GM23338 (cell line): ENCODE measurements around the gene ZNF248. TPM values are rescaled to one million over a fixed set of nuclear protein-coding genes. Genes with fewer than 3 reads are reported as not detected.

Source experiments
- ATAC-seq: fragments of 200-7000 bp; cut with Tn5 transposase; 3 replicates; pipeline ENCODE4 v1.9.1; 2020
- DNase-seq: peaks from one replicate; pipeline ENCODE4 v3.0.0-alpha.2; 2015; ENCODE audit warnings: low spot score
- H2AFZ ChIP-seq: fragments of 200-600 bp; sonication (generic); 2 replicates; pipeline ENCODE4 v1.8.0; 2016; ENCODE audit warnings: antibody characterized with exemption, mild to moderate bottlenecking, moderate library complexity
- H3F3A ChIP-seq: fragments of 200-600 bp; sonication (generic); replicated peaks from 2 replicates; pipeline ENCODE4 v1.8.0; 2017; ENCODE audit warnings: antibody characterized with exemption, mixed run types, low read depth
- H3K27ac ChIP-seq: fragments of 200-600 bp; sonication (generic); 2 replicates; pipeline ENCODE4 v1.6.1; 2016; ENCODE audit warnings: low read depth
- H3K27me3 ChIP-seq: fragments of 200-600 bp; sonication (generic); 2 replicates; pipeline ENCODE4 v1.8.0; 2016; ENCODE audit warnings: mild to moderate bottlenecking, mixed run types, moderate library complexity; ENCODE audit not compliant: insufficient read depth
- H3K36me3 ChIP-seq: fragments of 200-600 bp; sonication (generic); 2 replicates; pipeline ENCODE4 v1.8.0; 2016; ENCODE audit warnings: mild to moderate bottlenecking; ENCODE audit not compliant: insufficient read depth
- H3K4me1 ChIP-seq: fragments of 200-600 bp; sonication (generic); 2 replicates; pipeline ENCODE4 v1.8.0; 2016; ENCODE audit warnings: mild to moderate bottlenecking, moderate library complexity; ENCODE audit not compliant: insufficient read depth
- H3K4me2 ChIP-seq: fragments of 200-600 bp; sonication (generic); 2 replicates; pipeline ENCODE4 v1.7.1; 2017; ENCODE audit warnings: mixed run types
- H3K4me3 ChIP-seq: fragments of 200-600 bp; sonication (generic); 2 replicates; pipeline ENCODE4 v1.6.1; 2016; ENCODE audit warnings: mixed run types
- H3K79me2 ChIP-seq: fragments of 200-600 bp; sonication (generic); replicated peaks from 2 replicates; pipeline ENCODE4 v1.8.0; 2017; ENCODE audit warnings: mild to moderate bottlenecking; ENCODE audit not compliant: insufficient read depth
- H3K9me2 ChIP-seq: fragments of 200-600 bp; sonication (generic); 2 replicates; pipeline ENCODE4 v1.8.0; 2017; ENCODE audit not compliant: insufficient read depth
- H4K20me1 ChIP-seq: fragments of 200-600 bp; sonication (generic); replicated peaks from 2 replicates; pipeline ENCODE4 v1.8.0; 2017; ENCODE audit warnings: mild to moderate bottlenecking; ENCODE audit not compliant: insufficient read depth
- H3K27ac Mint-ChIP-seq: 2 replicates; pipeline ENCODE4 v1.8.0; 2020; ENCODE audit warnings: inconsistent platforms, mild to moderate bottlenecking, moderate library complexity, mixed read lengths
- H3K27me3 Mint-ChIP-seq: 3 replicates; pipeline ENCODE4 v1.8.0; 2022; ENCODE audit warnings: low read depth, mild to moderate bottlenecking, moderate library complexity, mixed read lengths, inconsistent platforms; ENCODE audit not compliant: insufficient read depth, poor library complexity
- H3K36me3 Mint-ChIP-seq: 3 replicates; pipeline ENCODE4 v1.8.0; 2021; ENCODE audit warnings: low read depth, mild to moderate bottlenecking, inconsistent platforms, moderate library complexity, mixed read lengths
- H3K4me1 Mint-ChIP-seq: 3 replicates; pipeline ENCODE4 v1.8.0; 2020; ENCODE audit warnings: mild to moderate bottlenecking, inconsistent platforms, mixed read lengths
- H3K4me3 Mint-ChIP-seq: 3 replicates; pipeline ENCODE4 v1.8.0; 2021; ENCODE audit warnings: moderate library complexity, mild to moderate bottlenecking, inconsistent platforms, mixed read lengths
- H3K9me3 Mint-ChIP-seq: 3 replicates; pipeline ENCODE4 v1.8.0; 2020; ENCODE audit warnings: moderate library complexity, mild to moderate bottlenecking, inconsistent platforms, mixed read lengths
- CREB1 ChIP-seq: fragments of 250-450 bp; sonication (Bioruptor Pico); IDR thresholded peaks from 2 replicates; pipeline ENCODE4 v1.5.0; 2020; ENCODE audit warnings: low read depth, mild to moderate bottlenecking, moderate library complexity
- EZH2 ChIP-seq: fragments of 200-600 bp; sonication (generic); IDR thresholded peaks from one replicate; pipeline ENCODE4 v1.8.0; 2017; ENCODE audit warnings: antibody characterized with exemption, mild to moderate bottlenecking, low read depth; ENCODE audit not compliant: unreplicated experiment
- EZH2phosphoT487 ChIP-seq: fragments of 200-600 bp; sonication (generic); IDR thresholded peaks from one replicate; pipeline ENCODE4 v1.8.1; 2018; ENCODE audit warnings: antibody characterized with exemption; ENCODE audit not compliant: unreplicated experiment
- JUNB ChIP-seq: IDR thresholded peaks from one replicate; pipeline ENCODE4 v1.6.1; 2016; ENCODE audit warnings: antibody characterized with exemption; ENCODE audit not compliant: unreplicated experiment
- NANOG ChIP-seq: IDR thresholded peaks from 2 replicates; pipeline ENCODE4 v1.6.1; 2016; ENCODE audit warnings: antibody characterized with exemption, borderline replicate concordance
- POLR2AphosphoS5 ChIP-seq: IDR thresholded peaks from 2 replicates; pipeline ENCODE4 v1.6.1; 2016; ENCODE audit warnings: antibody characterized with exemption, low read depth
- STAT1 ChIP-seq: IDR thresholded peaks from one replicate; pipeline ENCODE4 v1.6.1; 2016; ENCODE audit warnings: antibody characterized with exemption; ENCODE audit not compliant: unreplicated experiment
- ZNF114 ChIP-seq: fragments of 250-450 bp; sonication (Bioruptor Pico); IDR thresholded peaks from 2 replicates; pipeline ENCODE4 v1.5.0; 2020; ENCODE audit warnings: mild to moderate bottlenecking, moderate library complexity
- ZNF331 ChIP-seq: fragments of 250-450 bp; sonication (Bioruptor Pico); IDR thresholded peaks from 2 replicates; pipeline ENCODE4 v1.5.0; 2020; ENCODE audit warnings: low read depth, mild to moderate bottlenecking, moderate library complexity
- polyA plus RNA-seq: library from polyadenylated mRNA; unstranded; fragments of >200 nt; fragmentation: Nextera tagmentation; extraction: Ambion mirVana; gene quantifications from 2 replicates; pipeline ENCODE4 v1.2.1, GENCODE V29; 2016
- total RNA-seq: library from RNA; depleted of rRNA; stranded (reverse); fragments of >200 nt; shearing (Covaris generic); gene quantifications from 2 replicates; pipeline ENCODE4 v1.2.3, GENCODE V29; 2014
- TF ChIP-seq, protein P1 (sequence below), 2 experiments: fragments of 200-600 bp in 1 of 2; sonication (generic) in 1 of 2; conservative IDR thresholded peaks; 2 replicates each; pipeline versions ENCODE4 v1.5.1 to v1.6.1; 2016 to 2017; ENCODE audit warnings: antibody characterized with exemption in 2 of 2, low read depth in 2 of 2, mild to moderate bottlenecking in 2 of 2, moderate library complexity in 1 of 2
- TF ChIP-seq, protein P2 (sequence below): IDR thresholded peaks from one replicate; pipeline ENCODE4 v1.6.1; 2018; ENCODE audit warnings: antibody characterized with exemption; ENCODE audit not compliant: unreplicated experiment
- TF ChIP-seq, protein P3 (sequence below): IDR thresholded peaks from 2 replicates; pipeline ENCODE4 v1.6.1; 2016; ENCODE audit warnings: antibody characterized with exemption

ZNF248 gene
- total and polyA plus RNA-seq, 2 experiments from 2014 or later, result 2.7 to 5.3 TPM

DNA sequence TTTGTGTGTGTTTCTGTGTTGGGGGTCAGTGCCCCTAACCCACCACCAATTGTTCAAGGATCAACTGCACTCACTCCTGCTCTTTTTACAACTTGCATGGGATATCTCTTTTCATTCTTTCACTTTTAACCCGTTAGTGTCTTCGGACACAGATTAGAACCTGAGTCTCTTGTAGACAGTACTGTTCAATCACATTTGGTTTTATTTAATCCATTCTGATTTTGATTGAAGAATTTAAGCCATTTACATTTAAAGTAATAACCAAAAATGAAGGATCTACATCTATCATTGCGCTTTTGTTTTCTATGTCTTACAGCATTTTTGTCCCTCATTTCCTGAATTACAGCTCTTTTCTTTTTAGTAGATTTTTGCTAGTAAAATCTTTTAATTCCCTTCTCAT lies 43.6 kb downstream of the ZNF248 start:
- DNase-seq (no peak), ATAC-seq (no peak)
- H3K4me2 ChIP-seq, result no peak overlapping the region
- peaks cover 33% of the 10 kb centered on the region for H3K36me3 Mint-ChIP-seq
- H3K4me1 Mint-ChIP-seq, result no peaks in the 10 kb centered on the region
- 0 out of 2 replicates have a peak, but pooled peaks cover 3% of the 10 kb centered on the region for H3K36me3 ChIP-seq
- no peak overlapping the region for H3K4me3 ChIP-seq
- H3K9me2 ChIP-seq, result no peaks in the 10 kb centered on the region
- H3K9me3 Mint-ChIP-seq, result peaks cover 96% of the 10 kb centered on the region
- peaks cover 4% of the 10 kb centered on the region for H3K27me3 Mint-ChIP-seq
- TF ChIP-seq JUNB, result no peak
- TF ChIP-seq EZH2, result no peak
- H4K20me1 ChIP-seq, result no peaks in the 10 kb centered on the region
- H3K27me3 ChIP-seq, result no peaks in the 10 kb centered on the region
- H3K79me2 ChIP-seq, result no peaks in the 10 kb centered on the region
- H2AFZ ChIP-seq, result no peak overlapping the region
- no peaks in the 10 kb centered on the region for H3K4me1 ChIP-seq
- no peak overlapping the region for H3K27ac ChIP-seq
- H3K4me3 Mint-ChIP-seq, result no peak overlapping the region
- H3F3A ChIP-seq, result no peaks in the 10 kb centered on the region
- H3K27ac Mint-ChIP-seq, result no peak overlapping the region

DNA sequence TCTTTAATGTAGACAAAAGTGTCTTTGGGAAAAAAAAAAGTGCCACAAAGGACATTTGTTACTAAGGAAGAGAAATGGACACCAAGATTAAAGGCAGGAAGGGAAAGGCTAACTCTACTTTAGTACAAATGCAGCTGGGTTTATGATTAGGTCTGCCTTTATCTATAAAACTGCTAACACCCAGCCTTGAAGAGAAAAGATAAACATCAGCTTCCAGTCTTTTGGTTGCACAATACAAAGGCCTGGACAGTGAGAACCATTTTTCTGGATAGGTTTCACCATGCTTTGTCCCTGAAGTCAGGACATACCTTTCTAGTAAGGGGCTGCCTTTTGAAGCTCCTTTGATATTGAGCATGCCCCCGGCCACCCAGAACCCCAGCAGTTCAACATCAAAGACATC lies 45.1 kb downstream of the ZNF248 start:
- ATAC-seq (no peak), DNase-seq (no peak)
- Histone ChIP-seq H3K27ac (no peak overlapping the region), H3K4me3 (no peak overlapping the region), H3K4me1 (no peaks in the 10 kb centered on the region), H3K36me3 (0 out of 2 replicates have a peak, but pooled peaks cover 3% of the 10 kb centered on the region), H3F3A (no peaks in the 10 kb centered on the region), H3K4me2 (no peak overlapping the region), H3K79me2 (no peaks in the 10 kb centered on the region), H2AFZ (no peak overlapping the region), H4K20me1 (no peaks in the 10 kb centered on the region), H3K9me2 (no peaks in the 10 kb centered on the region), H3K27me3 (no peaks in the 10 kb centered on the region)
- no peak overlapping the region for H3K27ac Mint-ChIP-seq
- H3K36me3 Mint-ChIP-seq, result peaks cover 31% of the 10 kb centered on the region
- no peaks in the 10 kb centered on the region for H3K4me1 Mint-ChIP-seq
- no peak overlapping the region for H3K4me3 Mint-ChIP-seq
- peaks cover 4% of the 10 kb centered on the region for H3K27me3 Mint-ChIP-seq
- peaks cover 96% of the 10 kb centered on the region for H3K9me3 Mint-ChIP-seq
- TF ChIP-seq, protein P1, sequence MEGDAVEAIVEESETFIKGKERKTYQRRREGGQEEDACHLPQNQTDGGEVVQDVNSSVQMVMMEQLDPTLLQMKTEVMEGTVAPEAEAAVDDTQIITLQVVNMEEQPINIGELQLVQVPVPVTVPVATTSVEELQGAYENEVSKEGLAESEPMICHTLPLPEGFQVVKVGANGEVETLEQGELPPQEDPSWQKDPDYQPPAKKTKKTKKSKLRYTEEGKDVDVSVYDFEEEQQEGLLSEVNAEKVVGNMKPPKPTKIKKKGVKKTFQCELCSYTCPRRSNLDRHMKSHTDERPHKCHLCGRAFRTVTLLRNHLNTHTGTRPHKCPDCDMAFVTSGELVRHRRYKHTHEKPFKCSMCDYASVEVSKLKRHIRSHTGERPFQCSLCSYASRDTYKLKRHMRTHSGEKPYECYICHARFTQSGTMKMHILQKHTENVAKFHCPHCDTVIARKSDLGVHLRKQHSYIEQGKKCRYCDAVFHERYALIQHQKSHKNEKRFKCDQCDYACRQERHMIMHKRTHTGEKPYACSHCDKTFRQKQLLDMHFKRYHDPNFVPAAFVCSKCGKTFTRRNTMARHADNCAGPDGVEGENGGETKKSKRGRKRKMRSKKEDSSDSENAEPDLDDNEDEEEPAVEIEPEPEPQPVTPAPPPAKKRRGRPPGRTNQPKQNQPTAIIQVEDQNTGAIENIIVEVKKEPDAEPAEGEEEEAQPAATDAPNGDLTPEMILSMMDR (conservative IDR thresholded peaks at IDR 0.05; ENCODE audit: low read depth in 2 of 2), result no peak
- TF ChIP-seq ZNF331 (CRISPR knock-in tag), result no peak
- no peak for TF ChIP-seq JUNB
- TF ChIP-seq, protein P2, sequence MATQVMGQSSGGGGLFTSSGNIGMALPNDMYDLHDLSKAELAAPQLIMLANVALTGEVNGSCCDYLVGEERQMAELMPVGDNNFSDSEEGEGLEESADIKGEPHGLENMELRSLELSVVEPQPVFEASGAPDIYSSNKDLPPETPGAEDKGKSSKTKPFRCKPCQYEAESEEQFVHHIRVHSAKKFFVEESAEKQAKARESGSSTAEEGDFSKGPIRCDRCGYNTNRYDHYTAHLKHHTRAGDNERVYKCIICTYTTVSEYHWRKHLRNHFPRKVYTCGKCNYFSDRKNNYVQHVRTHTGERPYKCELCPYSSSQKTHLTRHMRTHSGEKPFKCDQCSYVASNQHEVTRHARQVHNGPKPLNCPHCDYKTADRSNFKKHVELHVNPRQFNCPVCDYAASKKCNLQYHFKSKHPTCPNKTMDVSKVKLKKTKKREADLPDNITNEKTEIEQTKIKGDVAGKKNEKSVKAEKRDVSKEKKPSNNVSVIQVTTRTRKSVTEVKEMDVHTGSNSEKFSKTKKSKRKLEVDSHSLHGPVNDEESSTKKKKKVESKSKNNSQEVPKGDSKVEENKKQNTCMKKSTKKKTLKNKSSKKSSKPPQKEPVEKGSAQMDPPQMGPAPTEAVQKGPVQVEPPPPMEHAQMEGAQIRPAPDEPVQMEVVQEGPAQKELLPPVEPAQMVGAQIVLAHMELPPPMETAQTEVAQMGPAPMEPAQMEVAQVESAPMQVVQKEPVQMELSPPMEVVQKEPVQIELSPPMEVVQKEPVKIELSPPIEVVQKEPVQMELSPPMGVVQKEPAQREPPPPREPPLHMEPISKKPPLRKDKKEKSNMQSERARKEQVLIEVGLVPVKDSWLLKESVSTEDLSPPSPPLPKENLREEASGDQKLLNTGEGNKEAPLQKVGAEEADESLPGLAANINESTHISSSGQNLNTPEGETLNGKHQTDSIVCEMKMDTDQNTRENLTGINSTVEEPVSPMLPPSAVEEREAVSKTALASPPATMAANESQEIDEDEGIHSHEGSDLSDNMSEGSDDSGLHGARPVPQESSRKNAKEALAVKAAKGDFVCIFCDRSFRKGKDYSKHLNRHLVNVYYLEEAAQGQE, result no peak
- TF ChIP-seq, protein P3, sequence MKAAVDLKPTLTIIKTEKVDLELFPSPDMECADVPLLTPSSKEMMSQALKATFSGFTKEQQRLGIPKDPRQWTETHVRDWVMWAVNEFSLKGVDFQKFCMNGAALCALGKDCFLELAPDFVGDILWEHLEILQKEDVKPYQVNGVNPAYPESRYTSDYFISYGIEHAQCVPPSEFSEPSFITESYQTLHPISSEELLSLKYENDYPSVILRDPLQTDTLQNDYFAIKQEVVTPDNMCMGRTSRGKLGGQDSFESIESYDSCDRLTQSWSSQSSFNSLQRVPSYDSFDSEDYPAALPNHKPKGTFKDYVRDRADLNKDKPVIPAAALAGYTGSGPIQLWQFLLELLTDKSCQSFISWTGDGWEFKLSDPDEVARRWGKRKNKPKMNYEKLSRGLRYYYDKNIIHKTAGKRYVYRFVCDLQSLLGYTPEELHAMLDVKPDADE, result no peak
- TF ChIP-seq NANOG, result no peak
- TF ChIP-seq ZNF114 (CRISPR knock-in tag), result no peak
- no peak for TF ChIP-seq POLR2AphosphoS5
- no peak for TF ChIP-seq EZH2phosphoT487
- TF ChIP-seq CREB1 (CRISPR knock-in tag), result no peak
- TF ChIP-seq STAT1, result no peak
